Measurements from ENCODE around the gene TRIO. TPM values are rescaled to one million over a fixed set of nuclear protein-coding genes. Genes with fewer than 3 reads are reported as not detected.

Gene TRIO
- total and polyA plus RNA-seq, 10 of the 15 experiments (the other 5 are each of a cell fraction or from before 2014, with no cell fraction given), result 5.1 to 96.4 (median 44.6) TPM

GRCh38 chr5:14341571-14342230, 198.6 kb downstream of the TRIO start:
- no peaks in the 10 kb centered on the region for H3K79me2 ChIP-seq (ENCODE audit: control insufficient read depth, insufficient read depth, low read length)
- peaks cover 4% of the 10 kb centered on the region for H3K4me1 ChIP-seq (ENCODE audit: control insufficient read depth, insufficient read depth, low read length)
- peaks cover 12 to 15% of the 10 kb centered on the region in 2 experiments; a peak in 3 of 4 replicates for H3K36me3 ChIP-seq (ENCODE audit: control insufficient read depth in 2 of 2, insufficient read depth in 2 of 2, low read length in 1 of 2)
- H3K4me3 ChIP-seq, result no peak overlapping the region
- H3K9me3 ChIP-seq (replicated peaks; ENCODE audit: control insufficient read depth, insufficient read depth, low read length), result no peaks in the 10 kb centered on the region
- ChIA-PET CTCF (interaction anchor here (0.6 to 3.6 kb wide), 7 partner anchors 9 to 307 kb away, joined by 3 to 11 read pairs (median 3); no protein-coding TSS in a partner anchor), SMC1A (ENCODE audit: uncharacterized antibody, unreplicated experiment) (interaction anchor here (0.8 to 1.4 kb wide), 6 partner anchors 10 to 73 kb away, joined by 3 to 6 read pairs (median 3); no protein-coding TSS in a partner anchor), RAD21 (ENCODE audit: unreplicated experiment) (interaction anchor here (0.6 to 1.0 kb wide), 3 partner anchors 15 to 307 kb away, joined by 3 read pairs; no protein-coding TSS in a partner anchor), POLR2A (interaction anchor here (0.8 kb wide), 1 partner anchor 15 kb away, joined by 3 read pairs; no protein-coding TSS in a partner anchor)
- 85% methylated on average over 4 of the region's 4 CpGs for WGBS (ENCODE audit: insufficient coverage, insufficient replicate concordance, low lambda C conversion rate, missing lambda C conversion rate)
- in situ Hi-C loops (cut with MboI), result no loop called here
- no peaks in the 10 kb centered on the region for H3K27me3 ChIP-seq (replicated peaks in 1 of 2; ENCODE audit: control insufficient read depth in 2 of 2, insufficient read depth in 2 of 2, low read length in 1 of 2)
- no peak for FAIRE-seq
- TF ChIP-seq ASH2L (IDR thresholded peaks at IDR 0.05; ENCODE audit: borderline replicate concordance, low read depth), result no peak
- no peak for TF ChIP-seq BHLHE40 (IDR thresholded peaks at IDR 0.05; ENCODE audit: borderline replicate concordance in 1 of 2, low read depth in 2 of 2, low read length in 1 of 2)
- no peak for TF ChIP-seq MTA2 (IDR thresholded peaks at IDR 0.05; ENCODE audit: low read depth)
- no peak for TF ChIP-seq KDM1A (IDR thresholded peaks at IDR 0.05; ENCODE audit: borderline replicate concordance)
- no peak for TF ChIP-seq SMAD1 (IDR thresholded peaks at IDR 0.05; ENCODE audit: low read depth, partially characterized antibody)
- no peak for TF ChIP-seq CHD2 (IDR thresholded peaks at IDR 0.05; ENCODE audit: borderline replicate concordance, low read depth, low read length)
- H3K27ac ChIP-seq (ENCODE audit: control insufficient read depth, insufficient read depth), result peak overlapping the region; percentile 32
- intact Hi-C loops (cut with micrococcal nuclease; ENCODE audit: unreplicated experiment), result no loop called here
- DNase-seq (ENCODE audit: low read depth, low spot score), result no peak
- ATAC-seq, result peak; percentile 10; the same call in 1 of the 3 replicates
- H3K4me2 ChIP-seq (ENCODE audit: control insufficient read depth, insufficient read depth), result 0 out of 2 replicates have a peak overlapping the region, but pooled peaks have one; percentile 4
- BruUV-seq (replicated peaks), result no TSS peak
- no peaks in the 10 kb centered on the region for H4K20me1 ChIP-seq (ENCODE audit: control insufficient read depth, insufficient read depth)
- no peak overlapping the region for H2AFZ ChIP-seq (ENCODE audit: control insufficient read depth, low read depth, low read length)
- H3K9ac ChIP-seq (ENCODE audit: control insufficient read depth, insufficient read depth, low read length), result no peak overlapping the region
